Fibroblast of the aortic adventitia (primary cell): ENCODE results near the gene TCEANC2. TPM values are rescaled to one million over a fixed set of nuclear protein-coding genes. Genes with fewer than 3 reads are reported as not detected.
A peak's percentile ranks its signal among the peaks of the same experiment; 100 is the strongest.

Experiments
- DNase-seq: peaks from one replicate; pipeline ENCODE4 v3.0.0-alpha.2; 2010; ENCODE audit warnings: low read depth
- H3K4me3 ChIP-seq: 2 replicates; pipeline ENCODE4 v1.5.1; 2011; ENCODE audit warnings: low read depth, mild to moderate bottlenecking, control low read depth, low read length, moderate library complexity
- total RNA-seq: library from RNA; depleted of rRNA; stranded (reverse); fragments of >200 nt; gene quantifications from 2 replicates; pipeline ENCODE4 v1.2.3, GENCODE V29; 2012; ENCODE audit warnings: low replicate concordance
- TF ChIP-seq, protein P1 (sequence below): IDR thresholded peaks from 2 replicates; pipeline ENCODE4 v1.5.1; 2011; ENCODE audit warnings: mild to moderate bottlenecking, low read length, control low read depth, inconsistent platforms; ENCODE audit not compliant: insufficient read depth

TCEANC2 gene
- total RNA-seq, 1 donor = 5.4 TPM

DNA sequence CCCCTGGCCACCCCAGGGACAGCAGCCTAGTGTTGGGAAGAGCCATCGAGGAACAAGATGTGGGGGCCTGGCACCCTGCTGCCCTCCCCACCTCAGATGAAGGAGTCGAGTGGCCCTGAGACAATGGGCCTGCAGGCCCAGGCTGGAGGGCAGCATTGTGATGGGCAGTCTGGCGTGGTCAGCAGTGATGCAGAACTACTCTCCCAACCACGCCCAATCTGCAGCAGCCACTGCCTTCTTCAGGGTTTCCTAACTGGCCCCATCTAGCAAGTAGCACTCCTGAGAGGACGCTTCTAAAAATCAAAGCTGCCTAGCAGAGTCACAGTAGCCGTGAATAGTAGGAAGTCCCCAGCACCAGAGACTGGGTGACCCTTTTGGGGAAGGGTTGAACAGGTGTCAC lies 80.9 kb downstream of the TCEANC2 start:
- TF ChIP-seq, protein P1, sequence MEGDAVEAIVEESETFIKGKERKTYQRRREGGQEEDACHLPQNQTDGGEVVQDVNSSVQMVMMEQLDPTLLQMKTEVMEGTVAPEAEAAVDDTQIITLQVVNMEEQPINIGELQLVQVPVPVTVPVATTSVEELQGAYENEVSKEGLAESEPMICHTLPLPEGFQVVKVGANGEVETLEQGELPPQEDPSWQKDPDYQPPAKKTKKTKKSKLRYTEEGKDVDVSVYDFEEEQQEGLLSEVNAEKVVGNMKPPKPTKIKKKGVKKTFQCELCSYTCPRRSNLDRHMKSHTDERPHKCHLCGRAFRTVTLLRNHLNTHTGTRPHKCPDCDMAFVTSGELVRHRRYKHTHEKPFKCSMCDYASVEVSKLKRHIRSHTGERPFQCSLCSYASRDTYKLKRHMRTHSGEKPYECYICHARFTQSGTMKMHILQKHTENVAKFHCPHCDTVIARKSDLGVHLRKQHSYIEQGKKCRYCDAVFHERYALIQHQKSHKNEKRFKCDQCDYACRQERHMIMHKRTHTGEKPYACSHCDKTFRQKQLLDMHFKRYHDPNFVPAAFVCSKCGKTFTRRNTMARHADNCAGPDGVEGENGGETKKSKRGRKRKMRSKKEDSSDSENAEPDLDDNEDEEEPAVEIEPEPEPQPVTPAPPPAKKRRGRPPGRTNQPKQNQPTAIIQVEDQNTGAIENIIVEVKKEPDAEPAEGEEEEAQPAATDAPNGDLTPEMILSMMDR = no peak
- H3K4me3 ChIP-seq = no peak overlapping the region
- no peak for DNase-seq

DNA sequence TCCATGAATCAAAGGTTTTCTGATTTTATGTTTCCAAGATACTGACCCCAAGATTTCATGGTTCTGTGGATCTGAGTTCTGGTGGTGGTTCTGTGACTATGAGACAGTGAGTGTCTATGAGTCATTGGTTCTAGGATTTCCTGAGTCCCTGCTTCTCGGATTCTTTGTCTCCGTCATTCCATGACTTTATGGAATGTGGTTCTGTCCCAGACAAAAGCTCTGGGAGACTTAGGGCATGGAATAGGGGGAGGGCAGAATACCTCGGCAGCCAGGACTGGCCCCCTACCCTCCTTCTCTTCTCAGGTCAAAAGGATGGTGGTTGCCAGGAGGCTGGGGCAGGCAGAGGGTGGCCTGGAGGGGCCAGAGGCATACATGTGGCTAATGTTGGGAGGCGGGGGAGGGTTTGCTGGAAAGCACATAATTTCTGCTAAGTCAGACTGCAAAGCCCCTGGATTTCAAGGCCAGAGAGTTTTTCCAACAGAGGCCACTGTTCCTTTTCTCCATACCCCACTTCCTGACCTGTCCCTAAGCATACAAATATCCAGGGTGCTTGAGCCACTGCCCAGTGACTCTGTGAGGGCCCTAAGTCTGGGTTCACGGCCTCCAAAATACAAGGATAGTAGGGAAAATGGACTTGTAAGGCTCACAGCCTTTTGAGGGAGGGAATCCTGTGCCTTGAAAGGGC lies 82.2 kb downstream of the TCEANC2 start:
- no peak overlapping the region for H3K4me3 ChIP-seq
- no peak for DNase-seq
- TF ChIP-seq, protein P1 = no peak

DNA sequence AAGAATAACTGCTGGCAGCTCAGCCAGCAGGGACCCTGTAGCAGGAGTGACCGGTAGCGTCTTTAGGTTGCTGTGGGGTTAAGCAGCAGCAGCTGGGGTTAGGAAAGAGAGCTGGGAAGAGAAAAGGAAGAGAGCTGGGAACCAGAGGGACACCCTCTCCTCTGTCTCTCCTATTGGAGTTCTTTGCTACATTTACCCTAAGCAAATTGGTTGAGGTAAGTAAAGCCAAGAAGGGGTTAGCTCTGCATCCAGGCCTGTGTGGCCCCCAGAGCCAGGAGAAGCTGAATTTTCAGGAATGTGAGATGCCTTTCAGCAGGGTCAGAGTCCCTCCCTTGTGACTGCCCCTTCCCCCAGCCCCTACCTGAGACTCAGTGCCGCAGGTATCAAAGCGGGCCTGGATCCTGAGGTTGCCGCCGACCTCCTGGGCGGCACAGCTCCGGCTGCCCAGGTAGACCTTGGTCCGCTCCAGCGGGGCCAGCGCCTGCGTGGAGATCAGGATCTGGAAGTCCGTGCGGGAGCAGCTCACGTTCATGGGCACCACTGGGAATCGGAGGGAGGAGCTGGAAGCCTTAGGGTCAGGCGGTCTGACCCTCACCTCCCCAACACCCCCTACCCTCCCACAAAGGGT lies 83.0 kb downstream of the TCEANC2 start:
- no peak for DNase-seq
- H3K4me3 ChIP-seq = no peak overlapping the region
- TF ChIP-seq, protein P1 = no peak

DNA sequence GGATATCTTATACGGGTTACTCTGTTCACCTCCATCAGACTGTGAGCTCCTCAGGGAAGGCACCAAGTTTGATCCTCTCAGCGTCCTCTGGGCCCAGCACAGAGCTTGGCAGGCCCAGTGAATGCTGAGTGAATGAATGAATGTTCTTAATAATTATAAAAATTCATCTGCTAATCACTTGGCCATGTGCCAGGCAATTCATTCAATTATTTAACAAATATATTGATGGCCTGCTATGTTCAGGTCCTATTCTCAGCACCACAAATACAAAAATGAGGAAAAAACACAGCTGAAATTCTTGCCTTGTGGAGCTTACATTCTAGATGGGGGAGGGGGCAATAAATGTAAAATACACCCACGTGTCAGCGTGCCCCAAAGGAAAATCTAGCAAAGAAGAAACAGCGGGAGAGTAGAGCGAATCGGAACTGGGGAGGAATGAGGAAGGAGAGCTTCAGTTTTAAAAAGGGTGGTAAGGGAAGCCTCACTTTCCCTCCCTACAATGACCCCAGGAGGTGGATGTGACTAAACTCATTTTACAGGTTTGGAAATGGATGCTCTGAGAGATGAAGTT lies 83.6 kb downstream of the TCEANC2 start:
- TF ChIP-seq, protein P1 = no peak
- no peak for DNase-seq

DNA sequence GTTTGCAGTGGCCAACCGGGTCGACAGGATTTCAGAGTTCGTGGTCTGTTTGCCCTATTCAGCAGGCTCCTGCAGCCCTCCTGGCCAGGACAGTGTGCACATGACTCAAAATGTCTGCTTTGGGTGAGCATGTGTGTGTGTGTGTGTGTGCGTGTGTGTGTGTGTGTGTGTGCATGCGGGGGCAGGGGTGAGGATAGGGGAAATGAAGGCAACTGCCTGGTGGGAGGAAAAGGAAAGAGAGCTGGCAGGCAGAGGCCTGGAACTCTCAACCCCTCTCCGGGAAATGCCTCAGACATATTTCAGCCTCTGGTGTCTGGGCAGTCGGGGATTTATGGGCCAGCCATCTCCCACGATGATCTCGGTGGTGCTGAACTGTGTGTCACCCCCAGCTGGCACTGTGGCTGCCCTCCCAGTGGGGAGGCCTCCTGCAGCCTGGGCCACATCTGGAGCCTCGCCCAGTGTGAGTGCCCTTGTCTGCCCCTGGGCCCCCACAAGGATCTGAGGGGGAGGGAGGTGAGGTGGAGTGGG lies 84.2 kb downstream of the TCEANC2 start:
- peak; percentile 19 for DNase-seq
- TF ChIP-seq, protein P1 = no peak
- H3K4me3 ChIP-seq = no peak overlapping the region

More for the DNA sequence above, 83.6 kb downstream of the TCEANC2 start:
- H3K4me3 ChIP-seq = no peak overlapping the region

DNA sequence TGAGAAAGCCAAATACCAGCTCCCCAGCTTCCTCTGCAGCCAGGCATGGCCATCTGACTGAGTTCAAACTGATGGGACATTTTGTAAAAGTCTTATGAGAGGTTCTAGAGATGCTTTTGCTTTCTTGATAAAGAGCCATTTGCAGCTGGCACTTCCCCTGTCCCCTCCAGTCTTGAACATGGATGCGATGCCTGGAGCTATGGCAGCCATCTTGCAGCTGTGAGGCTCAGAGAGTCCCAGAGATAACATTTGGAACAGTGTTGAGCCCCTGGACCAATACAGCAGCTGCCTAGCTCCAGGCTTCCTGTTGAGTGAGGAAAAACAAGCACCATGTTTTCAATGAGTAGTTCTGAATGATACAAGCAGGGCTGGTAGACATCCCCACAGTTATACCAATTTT lies 85.6 kb downstream of the TCEANC2 start:
- H3K4me3 ChIP-seq = no peak overlapping the region
- no peak for DNase-seq
- TF ChIP-seq, protein P1 = no peak
